ENCODE measurements around the gene LINGO4.

LINGO4 gene

GRCh38 chr1:151805066-151805820 is at the start of gene LINGO4:
TSS of gene LINGO4 (minus strand) at chr1:151805419. CDS start at chr1:151802704, 2,715 bp downstream.
- H2AFZ ChIP-seq (ENCODE audit: low read length, unreplicated experiment) = no peak within 1 kb of the TSS
- no peak within 1 kb of the TSS for H3K27ac ChIP-seq (ENCODE audit: low read depth, low read length)
- H3K36me3 ChIP-seq (ENCODE audit: insufficient read depth, low read length) = no peaks in the 10 kb centered on the region
- no peak within 1 kb of the TSS for H3K4me3 ChIP-seq (ENCODE audit: low read depth, low read length)
- H3K79me2 ChIP-seq (ENCODE audit: control insufficient read depth, insufficient read depth, low read length, unreplicated experiment) = no peaks in the 10 kb centered on the region
- peaks cover 84% of the 10 kb centered on the region for H3K27me3 ChIP-seq (ENCODE audit: insufficient read depth, low read length)
- no peaks in the 10 kb centered on the region for H3K4me1 ChIP-seq (ENCODE audit: control insufficient read depth, insufficient read depth, low read length, unreplicated experiment)

- peaks cover 13% of the 10 kb centered on the region for H3K4me1 ChIP-seq (ENCODE audit: control insufficient read depth, insufficient read depth, low read length, unreplicated experiment)
- no peak overlapping the region for H3K4me3 ChIP-seq (ENCODE audit: low read depth, low read length)
Observed at GRCh38 chr1:151854658-151855057, 49.4 kb upstream of the LINGO4 start.

GRCh38 chr1:151853411-151853943 is 48.3 kb upstream of the LINGO4 start, which contains the start of gene THEM5:
TSS of gene THEM5 (minus strand) at chr1:151853712. CDS start at chr1:151853565, 147 bp downstream.
- Histone ChIP-seq H3K27ac (ENCODE audit: low read depth, low read length) (no peak within 1 kb of the TSS), H3K4me1 (ENCODE audit: control insufficient read depth, insufficient read depth, low read length, unreplicated experiment) (peaks cover 7% of the 10 kb centered on the region), H3K27me3 (ENCODE audit: insufficient read depth, low read length) (no peaks in the 10 kb centered on the region), H3K79me2 (ENCODE audit: control insufficient read depth, insufficient read depth, low read length, unreplicated experiment) (no peaks in the 10 kb centered on the region), H2AFZ (ENCODE audit: low read length, unreplicated experiment) (no peak within 1 kb of the TSS), H3K36me3 (ENCODE audit: insufficient read depth, low read length) (no peaks in the 10 kb centered on the region), H3K4me3 (ENCODE audit: low read depth, low read length) (no peak within 1 kb of the TSS)

More at GRCh38 chr1:151854658-151855057, 49.4 kb upstream of the LINGO4 start:
- Histone ChIP-seq H3K36me3 (ENCODE audit: insufficient read depth, low read length) (no peaks in the 10 kb centered on the region), H3K79me2 (ENCODE audit: control insufficient read depth, insufficient read depth, low read length, unreplicated experiment) (no peaks in the 10 kb centered on the region), H3K27me3 (ENCODE audit: insufficient read depth, low read length) (no peaks in the 10 kb centered on the region), H3K27ac (ENCODE audit: low read depth, low read length) (no peak overlapping the region), H2AFZ (ENCODE audit: low read length, unreplicated experiment) (no peak overlapping the region)

- Histone ChIP-seq H3K4me1 (ENCODE audit: control insufficient read depth, insufficient read depth, low read length, unreplicated experiment) (peaks cover 7% of the 10 kb centered on the region), H3K27me3 (ENCODE audit: insufficient read depth, low read length) (no peaks in the 10 kb centered on the region), H3K36me3 (ENCODE audit: insufficient read depth, low read length) (no peaks in the 10 kb centered on the region), H3K27ac (ENCODE audit: low read depth, low read length) (no peak overlapping the region), H3K4me3 (ENCODE audit: low read depth, low read length) (no peak overlapping the region), H2AFZ (ENCODE audit: low read length, unreplicated experiment) (no peak overlapping the region), H3K79me2 (ENCODE audit: control insufficient read depth, insufficient read depth, low read length, unreplicated experiment) (no peaks in the 10 kb centered on the region)
Observed at GRCh38 chr1:151852733-151853132, 47.5 kb upstream of the LINGO4 start.

GRCh38 chr1:151851886-151852285 is 46.7 kb upstream of the LINGO4 start:
- Histone ChIP-seq H3K27me3 (ENCODE audit: insufficient read depth, low read length) (no peaks in the 10 kb centered on the region), H2AFZ (ENCODE audit: low read length, unreplicated experiment) (no peak overlapping the region), H3K36me3 (ENCODE audit: insufficient read depth, low read length) (no peaks in the 10 kb centered on the region), H3K4me1 (ENCODE audit: control insufficient read depth, insufficient read depth, low read length, unreplicated experiment) (peaks cover 7% of the 10 kb centered on the region), H3K4me3 (ENCODE audit: low read depth, low read length) (no peak overlapping the region), H3K27ac (ENCODE audit: low read depth, low read length) (no peak overlapping the region), H3K79me2 (ENCODE audit: control insufficient read depth, insufficient read depth, low read length, unreplicated experiment) (no peaks in the 10 kb centered on the region)

- H3K36me3 ChIP-seq (ENCODE audit: insufficient read depth, low read length) = no peaks in the 10 kb centered on the region
- no peak overlapping the region for H2AFZ ChIP-seq (ENCODE audit: low read length, unreplicated experiment)
- no peak overlapping the region for H3K27ac ChIP-seq (ENCODE audit: low read depth, low read length)
- H3K4me1 ChIP-seq (ENCODE audit: control insufficient read depth, insufficient read depth, low read length, unreplicated experiment) = peaks cover 10% of the 10 kb centered on the region
- H3K79me2 ChIP-seq (ENCODE audit: control insufficient read depth, insufficient read depth, low read length, unreplicated experiment) = no peaks in the 10 kb centered on the region
- no peak overlapping the region for H3K4me3 ChIP-seq (ENCODE audit: low read depth, low read length)
- H3K27me3 ChIP-seq (ENCODE audit: insufficient read depth, low read length) = no peaks in the 10 kb centered on the region
Observed at GRCh38 chr1:151849871-151850270, 44.7 kb upstream of the LINGO4 start.

GRCh38 chr1:151849126-151849525 is 43.9 kb upstream of the LINGO4 start:
- Histone ChIP-seq H3K4me1 (ENCODE audit: control insufficient read depth, insufficient read depth, low read length, unreplicated experiment) (peaks cover 10% of the 10 kb centered on the region), H3K4me3 (ENCODE audit: low read depth, low read length) (no peak overlapping the region), H3K27ac (ENCODE audit: low read depth, low read length) (no peak overlapping the region), H3K36me3 (ENCODE audit: insufficient read depth, low read length) (no peaks in the 10 kb centered on the region), H3K79me2 (ENCODE audit: control insufficient read depth, insufficient read depth, low read length, unreplicated experiment) (no peaks in the 10 kb centered on the region), H2AFZ (ENCODE audit: low read length, unreplicated experiment) (no peak overlapping the region), H3K27me3 (ENCODE audit: insufficient read depth, low read length) (no peaks in the 10 kb centered on the region)

- no peak overlapping the region for H3K27ac ChIP-seq (ENCODE audit: low read depth, low read length)
- no peaks in the 10 kb centered on the region for H3K27me3 ChIP-seq (ENCODE audit: insufficient read depth, low read length)
- no peak overlapping the region for H3K4me3 ChIP-seq (ENCODE audit: low read depth, low read length)
- H3K4me1 ChIP-seq (ENCODE audit: control insufficient read depth, insufficient read depth, low read length, unreplicated experiment) = peaks cover 10% of the 10 kb centered on the region
- no peak overlapping the region for H2AFZ ChIP-seq (ENCODE audit: low read length, unreplicated experiment)
- no peaks in the 10 kb centered on the region for H3K36me3 ChIP-seq (ENCODE audit: insufficient read depth, low read length)
- H3K79me2 ChIP-seq (ENCODE audit: control insufficient read depth, insufficient read depth, low read length, unreplicated experiment) = no peaks in the 10 kb centered on the region
Observed at GRCh38 chr1:151847867-151848596, 42.8 kb upstream of the LINGO4 start.

GRCh38 chr1:151846686-151847237 is 41.5 kb upstream of the LINGO4 start:
- Histone ChIP-seq H3K27me3 (ENCODE audit: insufficient read depth, low read length) (no peaks in the 10 kb centered on the region), H3K4me3 (ENCODE audit: low read depth, low read length) (peak overlapping the region; percentile 6; the same call in 1 of the 2 replicates), H3K4me1 (ENCODE audit: control insufficient read depth, insufficient read depth, low read length, unreplicated experiment) (peaks cover 11% of the 10 kb centered on the region), H2AFZ (ENCODE audit: low read length, unreplicated experiment) (no peak overlapping the region), H3K36me3 (ENCODE audit: insufficient read depth, low read length) (no peaks in the 10 kb centered on the region), H3K27ac (ENCODE audit: low read depth, low read length) (0 out of 2 replicates have a peak overlapping the region, but pooled peaks have one; percentile 25), H3K79me2 (ENCODE audit: control insufficient read depth, insufficient read depth, low read length, unreplicated experiment) (no peaks in the 10 kb centered on the region)

GRCh38 chr1:151846062-151846568 is 40.9 kb upstream of the LINGO4 start:
- Histone ChIP-seq H3K79me2 (ENCODE audit: control insufficient read depth, insufficient read depth, low read length, unreplicated experiment) (no peaks in the 10 kb centered on the region), H3K27me3 (ENCODE audit: insufficient read depth, low read length) (no peaks in the 10 kb centered on the region), H3K27ac (ENCODE audit: low read depth, low read length) (peak overlapping the region; percentile 49; the same call in 1 of the 2 replicates), H3K4me1 (ENCODE audit: control insufficient read depth, insufficient read depth, low read length, unreplicated experiment) (peaks cover 18% of the 10 kb centered on the region), H3K36me3 (ENCODE audit: insufficient read depth, low read length) (no peaks in the 10 kb centered on the region), H3K4me3 (ENCODE audit: low read depth, low read length) (no peak overlapping the region), H2AFZ (ENCODE audit: low read length, unreplicated experiment) (peak overlapping the region; percentile 82)

All from ACC112 (cell line).